Central memory CD8-positive, alpha-beta T cell (primary cell): ENCODE measurements around the gene PNKD.

ENCODE experiments used
- ATAC-seq: fragments of 150-1000 bp; cut with Tn5 transposase; replicated peaks from 2 replicates; pipeline ENCODE4 v1.10.0; 2022; ENCODE audit warnings: mild to moderate bottlenecking, moderate FRiP score, moderate number of reproducible peaks; ENCODE audit not compliant: poor library complexity, severe bottlenecking; ENCODE audit errors: extremely low read depth
- DNase-seq, 2 donors: peaks; one replicate each; pipeline ENCODE4 v3.0.0; 2021; ENCODE audit warnings: low spot score in 2 of 2
- H3K27ac Mint-ChIP-seq: one replicate; pipeline ENCODE4 v1.8.0; 2022; ENCODE audit warnings: low read depth, mild to moderate bottlenecking, moderate library complexity, mixed read lengths
- H3K27me3 Mint-ChIP-seq: one replicate; pipeline ENCODE4 v1.8.0; 2022; ENCODE audit warnings: mixed read lengths
- H3K36me3 Mint-ChIP-seq: one replicate; pipeline ENCODE4 v1.8.0; 2022; ENCODE audit warnings: mild to moderate bottlenecking, moderate library complexity, mixed read lengths; ENCODE audit not compliant: insufficient read depth
- H3K4me1 Mint-ChIP-seq: one replicate; pipeline ENCODE4 v1.8.0; 2022; ENCODE audit warnings: mixed read lengths
- H3K4me3 Mint-ChIP-seq: one replicate; pipeline ENCODE4 v1.8.0; 2022; ENCODE audit warnings: mild to moderate bottlenecking, moderate library complexity, mixed read lengths
- H3K9me3 Mint-ChIP-seq: one replicate; pipeline ENCODE4 v1.8.0; 2022; ENCODE audit warnings: mixed read lengths

The PNKD gene

GRCh38 chr2:218375212-218375611 is 104.9 kb downstream of the PNKD start:
- Mint-ChIP-seq H3K4me3 (no peak overlapping the region), H3K27ac (no peak overlapping the region), H3K9me3 (no peaks in the 10 kb centered on the region), H3K4me1 (no peaks in the 10 kb centered on the region), H3K36me3 (no peaks in the 10 kb centered on the region), H3K27me3 (no peaks in the 10 kb centered on the region)
- DNase-seq: no peak
- no peak for ATAC-seq

DNA sequence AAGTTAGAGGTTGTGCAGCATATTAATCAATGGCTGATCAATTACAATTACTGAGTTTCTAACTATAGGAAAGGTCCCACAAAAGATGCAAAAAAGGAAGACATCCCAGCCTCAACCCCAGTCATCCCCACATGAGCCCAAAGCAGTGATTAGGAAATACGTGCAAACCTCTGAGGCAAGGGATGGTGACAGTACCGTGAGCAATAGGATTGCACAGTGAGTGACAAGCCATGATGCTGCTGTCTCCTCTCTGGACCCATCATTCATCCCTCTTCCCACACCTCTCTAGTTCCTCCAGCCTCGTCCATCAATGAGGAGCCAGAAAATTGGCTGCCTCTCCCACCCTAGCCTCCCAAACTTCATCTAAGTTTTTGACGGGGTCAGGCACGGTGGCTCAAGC is 107.7 kb downstream of the PNKD start:
- no peak for DNase-seq
- no peak for ATAC-seq
- Mint-ChIP-seq H3K4me1 (peaks cover 7% of the 10 kb centered on the region), H3K27me3 (no peaks in the 10 kb centered on the region), H3K27ac (no peak overlapping the region), H3K36me3 (no peaks in the 10 kb centered on the region), H3K9me3 (no peaks in the 10 kb centered on the region), H3K4me3 (no peak overlapping the region)

GRCh38 chr2:218381916-218382366 is 111.6 kb downstream of the PNKD start, which contains the start of gene SLC11A1:
TSS of gene SLC11A1 (plus strand) at chr2:218382273. CDS start at chr2:218382369, 96 bp downstream.
- DNase-seq (no peak), ATAC-seq (no peak)
- Mint-ChIP-seq H3K4me1 (peaks cover 8% of the 10 kb centered on the region), H3K4me3 (no peak within 1 kb of the TSS), H3K9me3 (no peaks in the 10 kb centered on the region), H3K27ac (no peak within 1 kb of the TSS), H3K27me3 (peaks cover 6% of the 10 kb centered on the region), H3K36me3 (no peaks in the 10 kb centered on the region)

DNA sequence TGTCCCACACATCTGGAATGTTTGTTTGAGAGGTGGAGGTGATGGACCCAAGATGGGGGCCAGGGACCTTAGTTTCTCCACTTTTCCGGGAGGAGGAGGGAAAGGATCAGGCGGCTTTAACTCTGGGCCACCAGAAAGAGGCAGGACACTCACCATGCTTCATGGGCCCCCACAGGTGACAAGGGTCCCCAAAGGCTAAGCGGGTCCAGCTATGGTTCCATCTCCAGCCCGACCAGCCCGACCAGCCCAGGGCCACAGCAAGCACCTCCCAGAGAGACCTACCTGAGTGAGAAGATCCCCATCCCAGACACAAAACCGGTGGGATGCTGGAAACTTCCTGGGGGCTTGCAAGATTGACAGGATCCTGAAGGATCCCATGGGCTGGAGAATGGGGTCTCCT is 112.5 kb downstream of the PNKD start:
- Mint-ChIP-seq H3K4me3 (no peak overlapping the region), H3K4me1 (peaks cover 12% of the 10 kb centered on the region), H3K27me3 (peaks cover 12% of the 10 kb centered on the region), H3K9me3 (no peaks in the 10 kb centered on the region), H3K36me3 (no peaks in the 10 kb centered on the region), H3K27ac (no peak overlapping the region)
- DNase-seq (no peak), ATAC-seq (no peak)

DNA sequence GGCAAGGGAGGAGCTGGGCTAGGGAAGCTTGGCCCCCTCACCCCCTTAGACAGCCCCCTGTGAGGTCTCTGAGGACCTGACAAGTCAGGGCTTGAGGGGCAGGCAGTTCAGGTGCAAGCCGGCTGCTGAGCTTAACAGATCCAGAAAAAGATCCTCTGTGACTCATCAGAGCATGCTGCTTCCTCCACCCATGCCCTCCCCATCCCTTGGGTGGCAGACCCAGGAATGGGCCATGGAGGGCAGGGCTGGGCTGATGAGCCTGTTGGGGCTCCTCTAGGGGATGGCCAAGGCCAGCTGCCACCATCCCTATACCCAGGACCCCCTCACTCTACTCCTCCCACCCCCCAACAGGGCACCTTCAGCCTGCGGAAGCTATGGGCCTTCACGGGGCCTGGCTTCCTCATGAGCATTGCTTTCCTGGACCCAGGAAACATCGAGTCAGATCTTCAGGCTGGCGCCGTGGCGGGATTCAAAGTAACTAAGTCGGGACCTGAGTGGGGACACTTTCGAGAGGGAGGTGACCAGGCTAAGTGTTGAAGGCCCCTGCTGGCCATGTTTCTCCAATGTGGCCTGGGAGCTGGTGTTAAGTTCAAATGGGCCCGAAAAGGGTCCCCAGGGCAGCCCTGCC is 113.7 kb downstream of the PNKD start:
- Mint-ChIP-seq H3K27ac (no peak overlapping the region), H3K36me3 (no peaks in the 10 kb centered on the region), H3K9me3 (no peaks in the 10 kb centered on the region), H3K27me3 (peaks cover 12% of the 10 kb centered on the region), H3K4me3 (no peak overlapping the region), H3K4me1 (peaks cover 12% of the 10 kb centered on the region)
- DNase-seq: no peak
- no peak for ATAC-seq

- Mint-ChIP-seq H3K4me3 (no peak overlapping the region), H3K4me1 (peaks cover 12% of the 10 kb centered on the region), H3K27me3 (peaks cover 12% of the 10 kb centered on the region), H3K27ac (no peak overlapping the region), H3K36me3 (no peaks in the 10 kb centered on the region), H3K9me3 (no peaks in the 10 kb centered on the region)
- DNase-seq: no peak
- no peak for ATAC-seq
Observed at GRCh38 chr2:218384975-218385374, 114.7 kb downstream of the PNKD start.

- Mint-ChIP-seq H3K36me3 (no peaks in the 10 kb centered on the region), H3K4me1 (peaks cover 8% of the 10 kb centered on the region), H3K4me3 (no peak overlapping the region), H3K9me3 (no peaks in the 10 kb centered on the region), H3K27me3 (peaks cover 12% of the 10 kb centered on the region), H3K27ac (no peak overlapping the region)
- DNase-seq (no peak), ATAC-seq (no peak)
Observed at GRCh38 chr2:218386505-218387368, 116.4 kb downstream of the PNKD start.

DNA sequence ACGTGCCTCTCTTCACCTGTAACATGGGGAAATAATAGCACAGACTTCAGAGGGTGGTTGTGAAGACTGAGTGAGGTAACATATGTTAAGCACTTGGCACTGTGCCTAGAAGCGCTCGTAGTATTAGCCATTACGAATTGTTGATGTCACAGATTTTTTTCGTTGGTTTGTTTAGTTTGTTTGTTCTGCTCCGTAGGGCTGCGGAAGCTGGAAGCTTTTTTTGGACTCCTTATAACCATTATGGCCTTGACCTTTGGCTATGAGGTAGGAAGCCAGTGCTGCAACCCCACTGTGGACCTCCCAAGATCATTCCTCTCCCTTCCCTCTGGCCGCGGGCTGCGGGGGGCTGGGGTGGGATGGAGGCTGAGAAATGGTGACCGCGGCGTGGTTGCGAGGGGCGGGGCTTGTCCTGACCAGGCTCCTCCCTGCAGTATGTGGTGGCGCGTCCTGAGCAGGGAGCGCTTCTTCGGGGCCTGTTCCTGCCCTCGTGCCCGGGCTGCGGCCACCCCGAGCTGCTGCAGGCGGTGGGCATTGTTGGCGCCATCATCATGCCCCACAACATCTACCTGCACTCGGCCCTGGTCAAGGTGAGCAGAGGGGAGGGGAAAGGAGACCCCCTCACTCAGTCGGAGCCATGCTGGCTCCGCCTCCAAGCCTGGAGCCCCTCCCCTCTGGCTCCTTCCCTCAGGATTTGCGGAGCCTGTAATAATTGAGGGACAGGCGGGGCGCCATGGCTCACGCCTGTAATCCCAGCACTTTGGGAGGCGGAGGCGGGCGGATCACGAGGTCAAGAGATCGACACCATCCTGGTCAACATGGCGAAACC is 117.3 kb downstream of the PNKD start:
- DNase-seq: no peak
- Mint-ChIP-seq H3K36me3 (no peaks in the 10 kb centered on the region), H3K4me1 (peaks cover 7% of the 10 kb centered on the region), H3K4me3 (no peak overlapping the region), H3K9me3 (no peaks in the 10 kb centered on the region), H3K27me3 (peaks cover 12% of the 10 kb centered on the region), H3K27ac (no peak overlapping the region)
- peak; percentile 32 for ATAC-seq

- no peak overlapping the region for H3K4me3 Mint-ChIP-seq
Observed at GRCh38 chr2:218389333-218390150, 119.2 kb downstream of the PNKD start.

DNA sequence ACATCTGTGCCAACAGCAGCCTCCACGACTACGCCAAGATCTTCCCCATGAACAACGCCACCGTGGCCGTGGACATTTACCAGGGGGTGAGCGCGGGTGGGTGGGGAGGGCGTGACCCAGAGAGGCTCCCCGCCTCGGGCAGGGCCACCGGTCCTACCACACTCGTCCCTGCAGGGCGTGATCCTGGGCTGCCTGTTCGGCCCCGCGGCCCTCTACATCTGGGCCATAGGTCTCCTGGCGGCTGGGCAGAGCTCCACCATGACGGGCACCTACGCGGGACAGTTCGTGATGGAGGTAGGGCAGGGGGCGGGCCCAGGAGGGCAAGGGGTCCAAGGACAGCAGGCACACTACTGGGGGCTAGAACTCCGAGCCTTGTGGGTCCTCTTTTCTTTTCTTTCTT is 120.9 kb downstream of the PNKD start:
- Mint-ChIP-seq H3K27me3 (peaks cover 12% of the 10 kb centered on the region), H3K4me1 (peaks cover 39% of the 10 kb centered on the region), H3K27ac (no peak overlapping the region), H3K9me3 (no peaks in the 10 kb centered on the region), H3K36me3 (peaks cover 6% of the 10 kb centered on the region), H3K4me3 (no peak overlapping the region)
- no peak for DNase-seq
- no peak for ATAC-seq

More at GRCh38 chr2:218389333-218390150, 119.2 kb downstream of the PNKD start:
- H3K4me1 Mint-ChIP-seq: peaks cover 26% of the 10 kb centered on the region
- DNase-seq (no peak), ATAC-seq (no peak)
- no peaks in the 10 kb centered on the region for H3K9me3 Mint-ChIP-seq
- peaks cover 2% of the 10 kb centered on the region for H3K36me3 Mint-ChIP-seq
- no peak overlapping the region for H3K27ac Mint-ChIP-seq
- peaks cover 12% of the 10 kb centered on the region for H3K27me3 Mint-ChIP-seq

DNA sequence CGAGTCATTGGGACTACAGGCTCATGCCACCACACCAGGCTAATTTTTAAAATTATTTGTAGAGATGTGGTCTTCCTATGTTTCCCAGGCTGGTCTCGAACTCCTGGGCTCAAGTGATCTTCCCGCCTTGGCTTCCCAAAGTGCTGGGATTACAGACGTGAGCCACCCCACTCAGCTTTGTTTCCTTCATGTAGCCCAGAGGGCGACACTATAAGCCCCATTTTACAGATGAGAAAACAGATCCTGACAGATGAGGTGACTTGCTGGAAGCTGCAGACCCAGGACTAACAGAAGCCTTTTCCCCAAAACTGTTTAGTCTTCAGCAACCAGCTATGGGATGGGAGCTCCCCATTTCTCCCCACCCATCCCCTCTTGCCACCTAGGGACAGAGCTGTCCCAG is 122.1 kb downstream of the PNKD start:
- Mint-ChIP-seq H3K9me3 (no peaks in the 10 kb centered on the region), H3K27ac (no peak overlapping the region), H3K27me3 (peaks cover under 1% of the 10 kb centered on the region), H3K36me3 (peaks cover 15% of the 10 kb centered on the region), H3K4me1 (peaks cover 46% of the 10 kb centered on the region), H3K4me3 (no peak overlapping the region)
- ATAC-seq: no peak
- DNase-seq: no peak
